ENCODE results near the gene ZMIZ1.

ZMIZ1 gene

DNA sequence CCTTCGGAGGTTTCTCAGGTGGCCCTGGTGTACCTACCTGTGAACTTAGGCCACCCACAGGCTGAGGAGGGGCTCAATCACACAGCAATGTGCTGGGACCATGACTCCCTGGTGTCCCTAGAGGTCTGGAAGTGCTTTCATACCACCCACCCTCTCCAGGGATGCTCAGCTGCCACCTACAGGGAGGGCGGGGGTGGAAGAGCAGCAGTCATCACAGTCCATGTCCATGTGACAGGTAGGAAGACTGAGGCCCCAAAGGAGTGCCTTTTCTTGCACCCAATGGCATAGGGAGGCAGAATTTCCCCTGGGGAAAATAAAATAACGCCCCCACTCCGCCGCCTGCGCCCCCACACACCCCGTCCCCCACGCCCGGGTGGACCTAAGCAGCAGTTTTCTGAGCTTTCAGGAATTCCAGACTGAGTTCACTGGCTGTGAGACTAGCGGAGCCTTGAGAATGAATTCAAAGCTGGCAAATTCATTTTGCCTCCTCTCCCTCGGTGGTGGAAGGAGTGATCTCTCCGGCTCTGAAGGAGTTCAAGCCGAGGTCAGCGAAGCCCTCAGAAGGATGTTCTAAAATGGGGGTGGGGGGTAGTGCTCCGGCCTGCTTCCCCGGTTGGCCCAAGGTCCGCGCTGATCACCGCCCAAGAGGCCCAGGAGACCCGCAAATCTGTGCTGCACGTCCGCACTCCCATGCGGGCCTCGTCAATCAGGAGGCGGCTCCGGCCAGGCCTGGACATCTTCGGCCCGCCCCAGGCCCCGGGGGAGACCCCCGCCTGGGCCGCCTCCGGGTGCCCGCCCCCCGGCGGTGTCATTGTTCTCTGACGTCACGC is 2.1 kb upstream of the ZMIZ1 start:
- peaks cover 26 to 45% of the 10 kb centered on the region in 2 donors for H3K4me1 ChIP-seq (ENCODE audit: control insufficient read depth in 1 of 2, insufficient read depth in 2 of 2, low read length in 2 of 2)
- H3K27ac ChIP-seq (ENCODE audit: low read depth, low read length) = peak overlapping the region; percentile 58
- no peaks in the 10 kb centered on the region for H3K9me3 ChIP-seq (ENCODE audit: control insufficient read depth in 1 of 2, low read length in 2 of 2)
- no peaks in the 10 kb centered on the region for H3K27me3 ChIP-seq (ENCODE audit: control insufficient read depth in 1 of 2, insufficient read depth in 2 of 2, low read length in 2 of 2)
- H3K9ac ChIP-seq (ENCODE audit: low read depth in 1 of 2, low read length in 2 of 2) = peak overlapping the region; percentile 52 to 61
- peak overlapping the region; percentile 76 to 77 for H3K4me3 ChIP-seq (ENCODE audit: low read depth in 1 of 2, low read length in 2 of 2)
- H3K36me3 ChIP-seq (ENCODE audit: control insufficient read depth in 1 of 2, insufficient read depth in 2 of 2, low read length in 2 of 2) = no peaks in the 10 kb centered on the region

DNA sequence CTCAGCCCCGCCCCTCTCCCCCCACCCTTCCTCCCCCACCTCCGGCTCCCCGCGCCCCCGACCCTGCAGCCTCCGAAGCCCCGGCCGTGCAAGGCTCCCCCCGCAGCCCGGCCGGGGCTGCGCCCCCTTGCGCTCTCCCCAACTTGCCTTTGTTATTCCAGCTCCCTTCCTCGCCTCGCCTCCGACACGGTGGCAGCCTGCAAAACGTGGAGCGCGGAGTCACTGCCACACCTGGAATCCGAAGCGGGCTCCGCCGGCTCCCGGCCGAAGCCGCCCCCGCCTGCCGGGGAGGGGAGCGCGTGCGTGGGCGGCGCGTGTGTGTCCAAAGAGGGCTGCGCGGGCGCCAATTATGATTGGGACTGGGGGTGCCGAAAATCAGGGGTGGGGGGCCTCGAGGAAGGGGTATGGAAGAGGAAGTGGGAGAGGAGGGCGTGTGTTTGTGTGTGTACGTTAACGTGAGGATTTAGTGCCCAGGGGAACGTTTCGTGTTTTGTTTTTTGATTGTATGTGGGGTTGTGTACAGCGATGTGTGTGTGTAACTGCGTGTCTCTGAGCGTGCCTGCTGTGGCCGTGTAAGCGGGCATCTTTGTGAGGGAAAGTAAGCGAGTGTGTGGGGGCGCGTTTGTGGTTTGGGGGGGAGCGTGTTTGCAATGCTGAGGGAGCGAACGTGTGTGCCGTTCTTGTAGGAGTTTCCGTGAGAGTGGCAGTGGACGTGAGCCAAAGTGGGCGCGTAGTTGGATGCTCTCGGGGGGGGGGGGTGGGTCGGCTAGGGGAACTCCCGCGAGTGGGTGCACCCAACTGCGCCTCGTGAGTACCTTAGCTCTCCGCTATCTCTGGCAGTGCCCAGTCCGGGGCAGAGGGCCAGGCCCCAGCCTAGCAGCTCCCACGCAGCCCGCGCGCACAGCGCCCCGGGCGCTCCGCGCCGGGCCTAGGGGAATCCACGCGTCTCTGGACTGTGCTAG is 1.2 kb upstream of the ZMIZ1 start:
- peak overlapping the region; percentile 33 to 77 for H3K9ac ChIP-seq (ENCODE audit: low read depth in 1 of 2, low read length in 2 of 2)
- no peaks in the 10 kb centered on the region for H3K36me3 ChIP-seq (ENCODE audit: control insufficient read depth in 1 of 2, insufficient read depth in 2 of 2, low read length in 2 of 2)
- H3K9me3 ChIP-seq (ENCODE audit: control insufficient read depth in 1 of 2, low read length in 2 of 2) = no peaks in the 10 kb centered on the region
- peaks cover 30 to 54% of the 10 kb centered on the region in 2 donors for H3K4me1 ChIP-seq (ENCODE audit: control insufficient read depth in 1 of 2, insufficient read depth in 2 of 2, low read length in 2 of 2)
- H3K27ac ChIP-seq (ENCODE audit: low read depth, low read length) = no peak overlapping the region
- H3K4me3 ChIP-seq (ENCODE audit: low read depth in 1 of 2, low read length in 2 of 2) = peak overlapping the region; percentile 76 to 77
- no peaks in the 10 kb centered on the region for H3K27me3 ChIP-seq (ENCODE audit: control insufficient read depth in 1 of 2, insufficient read depth in 2 of 2, low read length in 2 of 2)

DNA sequence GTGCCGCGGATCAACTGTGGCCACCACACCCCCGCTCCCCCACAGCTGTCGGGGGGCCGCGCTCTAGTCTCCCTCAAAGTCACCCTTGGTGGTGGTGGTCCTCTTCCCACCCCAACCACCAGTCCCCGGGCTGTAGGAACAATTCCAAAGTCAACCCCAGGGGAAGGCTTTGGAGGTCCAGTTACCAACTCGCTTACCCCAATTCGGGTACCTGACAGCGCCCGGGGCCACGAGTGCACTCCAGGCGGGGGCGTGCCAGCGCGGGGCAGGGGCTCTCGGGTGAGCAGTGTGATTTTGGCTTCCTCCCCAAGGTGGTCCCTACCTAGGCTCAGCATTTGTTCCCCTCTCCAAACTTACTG is 584 bp upstream of the ZMIZ1 start:
- H3K9ac ChIP-seq (ENCODE audit: low read depth in 1 of 2, low read length in 2 of 2) = peak overlapping the region; percentile 19 to 32
- no peaks in the 10 kb centered on the region for H3K27me3 ChIP-seq (ENCODE audit: control insufficient read depth in 1 of 2, insufficient read depth in 2 of 2, low read length in 2 of 2)
- H3K4me1 ChIP-seq (ENCODE audit: control insufficient read depth in 1 of 2, insufficient read depth in 2 of 2, low read length in 2 of 2) = peaks cover 30 to 54% of the 10 kb centered on the region in 2 donors
- H3K4me3 ChIP-seq (ENCODE audit: low read depth in 1 of 2, low read length in 2 of 2) = peak overlapping the region; percentile 76 to 77
- H3K27ac ChIP-seq (ENCODE audit: low read depth, low read length) = no peak overlapping the region
- H3K36me3 ChIP-seq (ENCODE audit: control insufficient read depth in 1 of 2, insufficient read depth in 2 of 2, low read length in 2 of 2) = no peaks in the 10 kb centered on the region
- no peaks in the 10 kb centered on the region for H3K9me3 ChIP-seq (ENCODE audit: control insufficient read depth in 1 of 2, low read length in 2 of 2)

DNA sequence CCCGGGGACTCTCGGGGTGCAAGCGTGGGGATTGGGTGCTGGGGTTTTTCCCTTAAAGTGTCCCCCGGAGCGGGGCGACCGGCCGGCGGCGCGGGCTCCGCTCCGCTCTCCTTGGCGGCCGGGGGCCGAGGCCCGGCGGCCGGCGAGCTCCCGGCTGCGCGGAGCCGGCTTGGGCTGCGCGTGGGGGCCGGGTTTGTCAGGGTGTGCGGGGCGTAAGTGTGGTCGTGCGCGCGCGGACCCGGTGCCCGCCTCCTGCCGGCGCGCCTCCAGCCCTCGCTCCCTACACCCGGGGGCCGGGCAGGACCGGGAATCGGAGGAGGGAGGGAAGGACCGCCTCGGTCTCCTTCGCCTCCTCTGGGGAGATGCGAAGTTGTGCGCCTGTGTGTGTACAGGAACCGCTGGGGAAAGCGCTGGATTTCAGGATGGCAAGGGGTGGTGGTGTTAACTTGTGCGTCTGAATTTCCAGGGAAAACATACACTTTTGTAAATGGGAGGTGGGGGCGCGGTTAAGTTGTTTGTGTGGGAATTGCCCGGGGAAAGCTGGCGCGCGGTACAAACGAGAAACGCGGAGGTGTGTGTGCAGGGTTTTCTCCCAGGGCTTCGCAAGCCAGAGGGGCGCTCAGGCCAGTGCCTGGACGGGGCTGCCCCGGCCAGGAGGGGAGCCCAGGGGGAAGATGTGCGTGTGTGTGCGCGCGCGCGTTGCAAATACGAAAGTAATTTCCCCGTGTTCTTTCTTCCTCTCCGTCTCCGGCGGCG is 737 bp downstream of the ZMIZ1 start:
- peak overlapping the region; percentile 83 to 95 for H3K4me3 ChIP-seq (ENCODE audit: low read depth in 1 of 2, low read length in 2 of 2)

DNA sequence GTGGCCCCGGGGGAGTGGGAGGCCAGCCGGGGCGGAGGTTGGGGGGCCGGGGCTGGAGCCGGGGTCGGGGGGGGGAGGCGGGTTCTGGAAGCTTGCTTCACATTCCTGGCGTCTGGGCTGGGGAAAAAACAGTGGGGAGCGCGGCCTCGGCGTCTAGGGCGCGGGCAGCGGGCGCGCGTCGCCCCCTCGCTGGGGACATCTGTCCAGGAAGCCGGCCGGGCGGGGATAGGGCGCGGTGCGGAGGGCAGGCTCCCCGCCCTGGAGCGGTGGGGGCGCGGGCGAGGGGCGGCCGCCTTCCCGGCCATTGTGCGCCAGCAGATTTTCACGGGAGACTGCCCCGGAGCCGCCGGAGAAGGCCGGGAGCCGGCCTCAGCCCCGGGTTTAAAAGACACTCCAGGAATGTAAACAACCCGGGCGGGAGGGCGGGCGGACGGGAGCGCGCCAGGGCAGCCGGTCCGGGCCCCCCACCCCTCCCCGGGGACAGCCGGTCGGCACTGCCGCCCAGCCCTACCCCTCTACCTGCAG is 1.4 kb downstream of the ZMIZ1 start:
- Histone ChIP-seq H3K4me3 (ENCODE audit: low read depth in 1 of 2, low read length in 2 of 2) (peak overlapping the region; percentile 83 to 95), H3K27ac (ENCODE audit: low read depth, low read length) (peak overlapping the region; percentile 91), H3K4me1 (ENCODE audit: control insufficient read depth in 1 of 2, insufficient read depth in 2 of 2, low read length in 2 of 2) (peaks cover 37 to 54% of the 10 kb centered on the region in 2 donors), H3K36me3 (ENCODE audit: control insufficient read depth in 1 of 2, insufficient read depth in 2 of 2, low read length in 2 of 2) (no peaks in the 10 kb centered on the region), H3K9me3 (ENCODE audit: control insufficient read depth in 1 of 2, low read length in 2 of 2) (no peaks in the 10 kb centered on the region), H3K9ac (ENCODE audit: low read depth in 1 of 2, low read length in 2 of 2) (peak overlapping the region; percentile 72 to 96), H3K27me3 (ENCODE audit: control insufficient read depth in 1 of 2, insufficient read depth in 2 of 2, low read length in 2 of 2) (no peaks in the 10 kb centered on the region)

More for the DNA sequence above, 737 bp downstream of the ZMIZ1 start:
- no peaks in the 10 kb centered on the region for H3K36me3 ChIP-seq (ENCODE audit: control insufficient read depth in 1 of 2, insufficient read depth in 2 of 2, low read length in 2 of 2)
- H3K4me1 ChIP-seq (ENCODE audit: control insufficient read depth in 1 of 2, insufficient read depth in 2 of 2, low read length in 2 of 2) = peaks cover 31 to 54% of the 10 kb centered on the region in 2 donors
- no peaks in the 10 kb centered on the region for H3K27me3 ChIP-seq (ENCODE audit: control insufficient read depth in 1 of 2, insufficient read depth in 2 of 2, low read length in 2 of 2)
- no peaks in the 10 kb centered on the region for H3K9me3 ChIP-seq (ENCODE audit: control insufficient read depth in 1 of 2, low read length in 2 of 2)
- H3K9ac ChIP-seq (ENCODE audit: low read depth in 1 of 2, low read length in 2 of 2) = peak overlapping the region; percentile 72 to 91
- peak overlapping the region; percentile 88 for H3K27ac ChIP-seq (ENCODE audit: low read depth, low read length)

DNA sequence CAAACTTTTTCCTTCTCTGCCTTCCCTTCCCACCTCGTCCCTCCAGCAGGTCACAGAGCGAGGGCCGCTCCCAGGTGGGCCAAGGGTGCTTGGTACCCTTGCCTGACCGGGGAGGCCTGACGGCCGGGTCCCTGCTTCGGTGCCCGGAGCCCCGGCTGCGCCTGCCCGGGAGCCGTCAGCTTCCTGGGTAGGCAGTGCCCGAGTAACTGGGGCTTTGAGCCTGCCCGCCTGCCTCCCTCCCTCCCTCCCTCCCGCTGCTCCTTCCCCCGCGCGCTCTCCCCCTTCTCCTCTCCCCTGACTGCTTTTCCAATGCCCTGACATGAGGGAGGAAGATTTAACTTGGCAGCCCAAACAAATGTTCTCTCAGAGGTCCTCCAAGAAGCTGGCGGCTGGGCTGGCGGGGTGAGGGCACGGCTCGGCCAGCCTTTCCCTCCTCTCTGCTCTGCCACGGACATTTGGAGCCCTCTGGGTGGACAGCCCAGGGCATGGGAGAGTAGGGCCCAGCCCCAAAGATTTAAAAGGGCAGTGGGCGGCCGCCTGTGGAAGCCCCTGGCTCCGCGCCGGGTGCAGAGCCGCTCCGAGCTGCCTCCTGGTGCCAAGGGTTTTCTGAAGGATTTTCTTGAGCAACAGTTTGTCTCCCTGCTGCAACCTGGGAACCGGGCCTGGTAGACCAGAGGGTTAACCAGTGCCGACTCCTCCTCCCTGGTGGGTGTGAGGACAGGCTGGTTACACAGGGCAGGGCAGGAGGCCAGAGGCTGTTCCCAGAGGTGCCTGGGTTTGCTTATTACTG is 2.0 kb downstream of the ZMIZ1 start:
- Histone ChIP-seq H3K36me3 (ENCODE audit: control insufficient read depth in 1 of 2, insufficient read depth in 2 of 2, low read length in 2 of 2) (no peaks in the 10 kb centered on the region), H3K27ac (ENCODE audit: low read depth, low read length) (peak overlapping the region; percentile 91), H3K9ac (ENCODE audit: low read depth in 1 of 2, low read length in 2 of 2) (peak overlapping the region; percentile 69 to 96), H3K4me1 (ENCODE audit: control insufficient read depth in 1 of 2, insufficient read depth in 2 of 2, low read length in 2 of 2) (peaks cover 44 to 60% of the 10 kb centered on the region in 2 donors), H3K4me3 (ENCODE audit: low read depth in 1 of 2, low read length in 2 of 2) (peak overlapping the region; percentile 83 to 95), H3K27me3 (ENCODE audit: control insufficient read depth in 1 of 2, insufficient read depth in 2 of 2, low read length in 2 of 2) (no peaks in the 10 kb centered on the region), H3K9me3 (ENCODE audit: control insufficient read depth in 1 of 2, low read length in 2 of 2) (no peaks in the 10 kb centered on the region)

DNA sequence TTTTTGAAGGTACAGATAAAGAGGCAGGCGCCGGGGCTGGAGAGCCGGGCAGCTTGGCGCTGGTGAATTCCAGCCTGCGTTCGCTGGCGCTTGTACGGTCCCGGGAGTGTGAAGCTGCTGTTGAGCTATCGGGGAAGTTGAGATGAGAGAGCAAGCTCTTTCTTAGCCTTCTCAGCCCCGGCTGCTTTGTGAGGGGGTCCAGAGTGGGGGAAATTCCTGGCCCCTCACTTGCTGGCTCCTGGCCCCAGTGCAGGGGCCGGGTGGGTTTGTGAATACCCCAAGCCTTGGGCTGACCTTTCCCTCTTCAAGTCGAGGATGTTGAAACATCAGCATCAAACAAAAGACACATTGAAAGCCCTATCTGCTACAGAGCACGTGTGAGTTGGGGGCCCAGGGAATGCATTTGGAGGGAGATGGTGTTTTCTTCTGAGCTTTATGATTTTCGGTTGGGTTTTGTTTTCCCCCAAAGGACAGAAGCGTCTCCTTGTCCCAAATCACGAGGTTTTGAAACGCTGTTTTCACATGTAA is 2.7 kb downstream of the ZMIZ1 start:
- peaks cover 50 to 63% of the 10 kb centered on the region in 2 donors for H3K4me1 ChIP-seq (ENCODE audit: control insufficient read depth in 1 of 2, insufficient read depth in 2 of 2, low read length in 2 of 2)
- peak overlapping the region; percentile 91 for H3K27ac ChIP-seq (ENCODE audit: low read depth, low read length)
- H3K27me3 ChIP-seq (ENCODE audit: control insufficient read depth in 1 of 2, insufficient read depth in 2 of 2, low read length in 2 of 2) = no peaks in the 10 kb centered on the region

DNA sequence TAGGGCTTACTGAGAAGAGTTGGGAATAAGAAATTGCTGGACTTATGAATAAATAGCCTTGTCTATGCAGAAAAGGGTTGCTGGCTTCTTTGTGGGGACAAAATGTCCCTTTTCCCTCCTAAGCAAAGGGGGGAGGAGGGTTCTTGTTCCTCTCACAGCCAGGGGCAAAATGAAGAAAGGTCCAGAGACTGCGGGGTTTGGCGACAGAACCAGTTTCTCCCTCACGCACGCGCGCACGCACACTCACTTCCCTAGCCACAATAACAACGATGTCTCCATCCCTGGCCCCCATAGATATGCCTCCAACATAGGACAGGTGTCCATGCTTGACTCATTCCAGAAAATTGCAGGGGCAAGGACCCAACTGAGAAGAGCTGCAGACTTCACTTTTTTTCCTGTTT is 3.3 kb downstream of the ZMIZ1 start:
- H3K9me3 ChIP-seq (ENCODE audit: control insufficient read depth in 1 of 2, low read length in 2 of 2) = no peaks in the 10 kb centered on the region
- no peaks in the 10 kb centered on the region for H3K27me3 ChIP-seq (ENCODE audit: control insufficient read depth in 1 of 2, insufficient read depth in 2 of 2, low read length in 2 of 2)
- peak overlapping the region; percentile 8 to 83 for H3K4me3 ChIP-seq (ENCODE audit: low read depth in 1 of 2, low read length in 2 of 2)
- peak overlapping the region; percentile 27 to 69 for H3K9ac ChIP-seq (ENCODE audit: low read depth in 1 of 2, low read length in 2 of 2)
- peak overlapping the region; percentile 37 for H3K27ac ChIP-seq (ENCODE audit: low read depth, low read length)
- peaks cover 52 to 69% of the 10 kb centered on the region in 2 donors for H3K4me1 ChIP-seq (ENCODE audit: control insufficient read depth in 1 of 2, insufficient read depth in 2 of 2, low read length in 2 of 2)
- H3K36me3 ChIP-seq (ENCODE audit: control insufficient read depth in 1 of 2, insufficient read depth in 2 of 2, low read length in 2 of 2) = no peaks in the 10 kb centered on the region

More for the DNA sequence above, 2.7 kb downstream of the ZMIZ1 start:
- no peaks in the 10 kb centered on the region for H3K36me3 ChIP-seq (ENCODE audit: control insufficient read depth in 1 of 2, insufficient read depth in 2 of 2, low read length in 2 of 2)
- H3K9ac ChIP-seq (ENCODE audit: low read depth in 1 of 2, low read length in 2 of 2) = peak overlapping the region; percentile 69 to 96
- H3K4me3 ChIP-seq (ENCODE audit: low read depth in 1 of 2, low read length in 2 of 2) = peak overlapping the region; percentile 83 to 95
- H3K9me3 ChIP-seq (ENCODE audit: control insufficient read depth in 1 of 2, low read length in 2 of 2) = no peaks in the 10 kb centered on the region
